ENCODE measurements around the gene XPC. TPM values are rescaled to one million over a fixed set of nuclear protein-coding genes. Genes with fewer than 3 reads are reported as not detected.
"Not testable (repeated sequence)": the region's sequence is repeated elsewhere in the genome, so short reads cannot be mapped to it uniquely, and the experiment has no call there.

XPC gene
- total RNA-seq: 10 to 100 TPM; 41.1 to 53.2 TPM

DNA sequence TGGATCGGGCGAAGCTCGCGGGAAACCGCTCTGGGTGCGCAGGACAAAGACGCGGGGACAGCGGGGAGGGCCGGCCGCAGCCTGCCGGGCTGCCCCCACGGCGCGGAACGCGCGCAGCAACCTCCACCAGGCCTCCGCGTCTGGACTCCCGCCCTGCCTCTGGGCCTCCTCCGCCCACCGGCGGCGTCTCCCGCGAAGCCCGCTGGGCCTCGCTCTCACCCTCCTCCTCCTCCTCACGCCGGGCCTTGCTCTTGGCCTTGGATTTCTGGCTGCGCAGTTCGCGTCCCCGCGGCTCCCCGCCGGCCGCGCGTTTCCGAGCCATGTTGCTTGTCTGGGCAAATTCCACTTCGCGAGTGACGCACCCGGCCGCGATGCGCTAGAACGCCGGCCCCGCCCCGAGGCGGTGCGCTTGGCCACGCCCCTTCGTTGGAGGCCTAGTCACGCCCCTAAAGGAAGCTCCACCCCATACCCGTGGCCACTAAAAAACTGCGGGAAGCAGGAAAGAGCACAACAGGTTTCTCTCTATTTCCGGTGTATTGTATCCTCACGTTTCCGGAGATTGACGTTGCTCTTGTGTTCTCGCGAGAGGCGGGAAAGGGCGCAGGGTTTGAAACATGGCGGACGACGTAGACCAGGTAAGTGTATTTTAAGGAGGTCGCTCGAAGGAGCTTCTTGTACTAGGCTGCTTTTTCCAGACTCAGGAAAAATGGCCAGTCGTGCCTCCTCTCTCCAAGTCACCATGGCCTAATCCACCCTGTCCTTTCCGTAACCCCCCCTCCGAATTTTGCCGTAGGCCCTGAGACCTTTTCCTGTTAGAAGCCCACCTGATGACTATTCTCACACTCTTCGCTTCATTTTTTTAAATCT is at the start of gene XPC, which contains the start of gene LSM3:
TSS of gene XPC (minus strand) at position 355 of the 867 bp plus-strand sequence. CDS start at position 322, 33 bp downstream.
TSS of gene LSM3 (plus strand) at position 571 of the 867 bp plus-strand sequence. CDS start at position 615, 44 bp downstream.
- Histone ChIP-seq H3K36me3 (no peaks in the 10 kb centered on the region), H3K27ac (peak within 1 kb of the TSS; percentile 88 to 95), H3K4me3 (peak within 1 kb of the TSS; percentile 77 to 93), H3K27me3 (replicated peaks; ENCODE audit: insufficient read depth) (no peaks in the 10 kb centered on the region), H3K9me3 (no peaks in the 10 kb centered on the region), H3K4me1 (replicated peaks) (peaks cover 8% of the 10 kb centered on the region)
- WGBS: under 1% methylated on average over 78 of the region's 78 CpGs
- intact Hi-C loops (cut with DNase I): loop anchor here (2.0 kb wide), 1 partner anchor 282 kb away; no protein-coding TSS in a partner anchor
- DNase-seq (ENCODE audit: low spot score): peak; percentile 98
- TF ChIP-seq, protein P1, sequence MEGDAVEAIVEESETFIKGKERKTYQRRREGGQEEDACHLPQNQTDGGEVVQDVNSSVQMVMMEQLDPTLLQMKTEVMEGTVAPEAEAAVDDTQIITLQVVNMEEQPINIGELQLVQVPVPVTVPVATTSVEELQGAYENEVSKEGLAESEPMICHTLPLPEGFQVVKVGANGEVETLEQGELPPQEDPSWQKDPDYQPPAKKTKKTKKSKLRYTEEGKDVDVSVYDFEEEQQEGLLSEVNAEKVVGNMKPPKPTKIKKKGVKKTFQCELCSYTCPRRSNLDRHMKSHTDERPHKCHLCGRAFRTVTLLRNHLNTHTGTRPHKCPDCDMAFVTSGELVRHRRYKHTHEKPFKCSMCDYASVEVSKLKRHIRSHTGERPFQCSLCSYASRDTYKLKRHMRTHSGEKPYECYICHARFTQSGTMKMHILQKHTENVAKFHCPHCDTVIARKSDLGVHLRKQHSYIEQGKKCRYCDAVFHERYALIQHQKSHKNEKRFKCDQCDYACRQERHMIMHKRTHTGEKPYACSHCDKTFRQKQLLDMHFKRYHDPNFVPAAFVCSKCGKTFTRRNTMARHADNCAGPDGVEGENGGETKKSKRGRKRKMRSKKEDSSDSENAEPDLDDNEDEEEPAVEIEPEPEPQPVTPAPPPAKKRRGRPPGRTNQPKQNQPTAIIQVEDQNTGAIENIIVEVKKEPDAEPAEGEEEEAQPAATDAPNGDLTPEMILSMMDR (IDR thresholded peaks at IDR 0.05): peak in 2 of 4 experiments; percentile 18 to 27
- TF ChIP-seq POLR2A (IDR thresholded peaks at IDR 0.05): peak; percentile 99
- peak; percentile 100 for TF ChIP-seq POLR2AphosphoS5 (IDR thresholded peaks at IDR 0.05)

DNA sequence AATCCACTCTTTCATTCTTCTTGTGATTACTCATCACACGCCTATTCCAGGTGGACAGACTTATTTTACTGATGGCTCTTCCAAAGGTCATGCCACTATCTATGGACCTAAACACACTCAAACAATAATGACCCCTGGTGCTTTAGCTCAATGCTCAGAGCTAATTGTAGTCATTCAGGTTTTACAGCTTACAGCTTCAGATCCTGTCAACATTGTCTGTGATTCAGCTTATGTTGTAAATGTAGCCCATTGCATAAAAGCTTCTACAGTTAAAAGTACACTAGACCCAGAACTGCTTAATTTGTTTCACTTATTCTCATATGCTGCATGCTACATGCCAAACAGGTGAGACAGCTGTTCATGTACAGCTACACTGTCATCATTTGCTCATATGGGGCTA is 49.5 kb upstream of the XPC start:
- no peak overlapping the region for H3K4me3 ChIP-seq
- no peak for DNase-seq (ENCODE audit: low spot score)
- H3K4me1 ChIP-seq (replicated peaks): no peaks in the 10 kb centered on the region

DNA sequence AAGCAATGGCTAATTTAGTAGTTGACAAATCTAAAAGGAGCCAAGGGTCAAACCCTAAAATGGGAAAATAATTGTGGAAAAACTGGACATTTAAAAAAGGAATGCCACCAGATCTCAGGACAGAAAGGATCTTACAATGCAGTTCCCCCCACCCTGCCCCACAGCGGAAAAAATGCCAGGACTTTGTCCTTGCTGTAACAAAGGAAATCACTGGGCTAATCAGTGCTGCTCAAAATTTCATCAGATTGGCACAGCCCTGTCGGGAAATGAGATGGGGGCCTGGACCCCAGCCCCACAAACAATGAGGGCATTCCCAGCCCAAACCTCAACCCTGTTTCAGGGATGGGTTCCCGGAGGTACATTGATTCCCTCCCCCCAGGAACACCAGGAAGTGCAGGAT is 48.0 kb upstream of the XPC start:
- DNase-seq (ENCODE audit: low spot score); H3K4me1 ChIP-seq (replicated peaks); intact Hi-C loops (cut with DNase I); H3K27ac ChIP-seq; H3K9me3 ChIP-seq; H3K27me3 ChIP-seq (replicated peaks; ENCODE audit: insufficient read depth); H3K36me3 ChIP-seq; H3K4me3 ChIP-seq: not testable (repeated sequence)
- WGBS: 41% methylated on average over 3 of the region's 3 CpGs

More for the DNA sequence above, 49.5 kb upstream of the XPC start:
- H3K9me3 ChIP-seq: no peaks in the 10 kb centered on the region
- H3K27ac ChIP-seq: no peak overlapping the region
- WGBS: 77% methylated on average over 1 of the region's 1 CpG
- no peaks in the 10 kb centered on the region for H3K27me3 ChIP-seq (replicated peaks; ENCODE audit: insufficient read depth)
- TF ChIP-seq, protein P1 (IDR thresholded peaks at IDR 0.05): no peak
- peak; percentile 37 for TF ChIP-seq POLR2AphosphoS5 (IDR thresholded peaks at IDR 0.05)
- H3K36me3 ChIP-seq: no peaks in the 10 kb centered on the region
- intact Hi-C loops (cut with DNase I): no loop called here

DNA sequence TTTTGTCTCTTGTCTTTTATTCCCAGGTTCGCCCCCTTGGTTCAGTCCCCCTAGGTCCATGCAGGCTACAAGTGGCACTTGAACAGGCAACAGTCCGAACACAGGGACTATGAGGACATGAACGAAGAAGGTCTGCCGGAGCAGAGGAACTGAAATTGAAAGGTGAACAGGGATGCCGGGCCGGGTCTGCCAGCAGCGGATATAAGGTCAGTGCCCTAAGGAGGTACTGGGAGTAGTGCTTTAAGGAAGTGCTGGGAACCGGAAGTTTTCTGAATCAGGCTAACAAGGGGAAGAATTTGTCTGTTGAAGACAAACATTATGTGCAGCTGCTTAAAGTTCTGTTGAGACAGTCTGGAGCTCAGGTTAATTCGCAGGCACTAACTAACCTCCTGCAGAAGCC is 47.0 kb upstream of the XPC start:
- intact Hi-C loops (cut with DNase I): no loop called here
- H3K27ac ChIP-seq: no peak overlapping the region
- H3K36me3 ChIP-seq: no peaks in the 10 kb centered on the region
- TF ChIP-seq, protein P1 (IDR thresholded peaks at IDR 0.05): no peak
- TF ChIP-seq POLR2A (IDR thresholded peaks at IDR 0.05): no peak
- no peak for TF ChIP-seq POLR2AphosphoS5 (IDR thresholded peaks at IDR 0.05)
- 80% methylated on average over 9 of the region's 9 CpGs for WGBS
- no peak for DNase-seq (ENCODE audit: low spot score)
- H3K27me3 ChIP-seq (replicated peaks; ENCODE audit: insufficient read depth): no peaks in the 10 kb centered on the region
- no peaks in the 10 kb centered on the region for H3K4me1 ChIP-seq (replicated peaks)
- H3K9me3 ChIP-seq: no peaks in the 10 kb centered on the region
- H3K4me3 ChIP-seq: no peak overlapping the region

DNA sequence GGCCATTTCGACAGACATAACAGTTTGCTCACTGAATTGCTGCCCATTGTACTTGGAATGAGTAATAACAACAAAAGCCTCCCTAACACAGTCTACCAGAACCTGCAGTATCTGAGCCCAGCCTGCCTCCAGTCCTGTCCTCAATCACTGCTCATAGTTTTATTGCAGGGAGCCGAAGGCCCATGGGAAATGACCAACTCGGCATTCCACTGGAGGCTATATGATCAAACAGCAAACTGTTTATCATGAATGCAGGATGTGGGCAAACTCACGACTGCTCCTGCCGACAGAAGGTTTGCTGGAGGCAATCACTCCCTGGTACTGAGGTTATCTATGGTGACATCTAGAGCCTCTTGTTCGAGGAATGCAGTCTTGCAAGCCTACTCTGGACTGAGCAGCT is 46.5 kb upstream of the XPC start:
- 56% methylated on average over 6 of the region's 6 CpGs for WGBS
- Histone ChIP-seq H3K27ac (no peak overlapping the region), H3K36me3 (no peaks in the 10 kb centered on the region), H3K9me3 (no peaks in the 10 kb centered on the region), H3K4me1 (replicated peaks) (no peaks in the 10 kb centered on the region), H3K4me3 (no peak overlapping the region), H3K27me3 (replicated peaks; ENCODE audit: insufficient read depth) (no peaks in the 10 kb centered on the region)
- DNase-seq (ENCODE audit: low spot score): no peak
- TF ChIP-seq, protein P1 (IDR thresholded peaks at IDR 0.05): no peak
- TF ChIP-seq POLR2A (IDR thresholded peaks at IDR 0.05): no peak
- no peak for TF ChIP-seq POLR2AphosphoS5 (IDR thresholded peaks at IDR 0.05)
- intact Hi-C loops (cut with DNase I): no loop called here
